ENCODE measurements around the gene HLF.

HLF gene

DNA sequence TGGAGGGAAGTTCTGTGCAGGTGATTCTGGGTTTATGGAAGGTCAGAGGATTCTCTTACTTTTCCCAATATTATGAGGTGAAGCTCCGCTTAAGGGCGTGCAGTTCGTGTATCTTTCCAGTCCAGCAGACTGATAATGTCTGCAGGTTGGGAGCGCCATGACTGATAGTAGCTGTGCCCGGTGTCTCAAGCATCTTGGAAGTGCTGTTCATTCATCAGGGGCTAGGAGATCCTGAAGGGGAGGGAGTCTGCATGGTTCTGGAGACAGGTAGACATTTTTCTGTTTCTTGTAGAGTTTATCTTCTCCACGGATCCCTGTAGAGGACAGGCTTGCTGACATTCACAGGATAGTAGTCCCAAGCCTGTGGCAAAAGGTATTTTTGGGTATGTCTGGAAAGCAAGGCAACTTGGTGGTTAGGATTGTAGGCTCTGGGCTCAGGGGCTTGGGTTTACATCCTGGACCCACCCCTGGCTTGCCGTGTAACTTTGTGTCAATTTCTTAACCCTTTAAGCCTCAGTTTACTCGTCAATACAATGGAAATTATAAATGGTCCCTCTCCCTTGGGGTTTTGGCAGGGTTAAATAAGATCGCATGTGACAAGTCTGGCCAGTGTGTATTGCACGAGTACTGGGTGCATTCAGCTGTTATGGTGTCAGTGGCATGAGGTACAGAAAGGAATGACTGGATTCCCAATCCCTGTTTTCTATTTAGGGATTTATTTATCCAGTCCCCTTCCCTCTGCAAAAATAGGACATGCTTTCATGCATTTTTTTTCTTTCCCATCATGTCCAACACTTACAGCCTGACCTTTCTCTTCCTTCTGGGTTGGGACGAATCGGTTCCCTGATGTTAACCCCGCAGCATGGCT, 8.2 kb downstream of the HLF start:
- DNase-seq (ENCODE audit: low read depth in 1 of 2, low spot score in 1 of 2), result no peak
- no peak for TF ChIP-seq GABPA (IDR thresholded peaks at IDR 0.05; ENCODE audit: low read depth)
- no peak overlapping the region for H3K4me3 ChIP-seq (replicated peaks; ENCODE audit: insufficient read depth, low read length)
- H3K27me3 ChIP-seq (ENCODE audit: insufficient read depth, poor library complexity, severe bottlenecking), result peaks cover 5% of the 10 kb centered on the region
- H3K27ac ChIP-seq (replicated peaks), result no peak overlapping the region

DNA sequence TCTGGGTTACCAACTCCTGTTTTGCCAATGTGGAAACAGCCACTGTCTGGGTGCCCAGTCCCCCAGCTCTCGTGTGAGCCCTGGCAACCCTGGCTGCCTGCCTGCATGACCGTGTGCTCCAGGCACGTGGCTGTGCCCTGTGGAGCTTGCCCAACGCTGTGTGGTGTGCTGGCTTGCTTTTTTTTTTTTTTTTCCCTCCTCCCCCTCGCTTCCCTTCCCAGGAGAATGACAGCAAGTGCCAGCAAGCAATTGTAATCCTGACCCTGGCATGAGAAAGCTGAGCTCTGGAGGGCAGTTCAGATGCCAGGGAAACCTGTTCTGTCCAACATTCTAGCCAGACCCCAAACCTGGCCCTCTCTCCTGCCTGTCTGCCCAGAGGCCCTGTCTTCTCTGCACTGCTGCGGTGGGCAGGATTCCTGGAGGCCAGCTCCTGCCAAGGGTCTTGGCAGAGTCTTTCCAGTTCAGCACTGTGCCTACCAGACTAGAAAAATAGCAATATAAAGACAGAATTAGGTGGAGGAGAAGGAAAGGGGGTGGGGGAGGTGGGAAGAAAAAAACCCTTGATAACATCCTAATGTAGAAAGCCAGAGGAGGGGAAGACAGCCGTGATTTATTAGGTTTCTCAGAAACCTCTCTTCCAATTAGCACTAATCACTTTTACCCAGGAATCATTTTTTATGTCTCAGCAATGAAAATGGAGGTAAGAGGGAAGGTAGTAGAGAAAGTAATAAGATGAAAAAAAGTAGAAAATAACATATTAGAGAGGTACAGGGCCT, 9.0 kb downstream of the HLF start:
- TF ChIP-seq POLR2AphosphoS5 (IDR thresholded peaks at IDR 0.05; ENCODE audit: low read depth) (no peak), REST (IDR thresholded peaks at IDR 0.05; ENCODE audit: insufficient replicate concordance, low read depth) (no peak), SPI1 (IDR thresholded peaks at IDR 0.05; ENCODE audit: borderline replicate concordance, low read depth) (no peak), GABPA (IDR thresholded peaks at IDR 0.05; ENCODE audit: low read depth) (no peak)
- TF ChIP-seq, protein P1, sequence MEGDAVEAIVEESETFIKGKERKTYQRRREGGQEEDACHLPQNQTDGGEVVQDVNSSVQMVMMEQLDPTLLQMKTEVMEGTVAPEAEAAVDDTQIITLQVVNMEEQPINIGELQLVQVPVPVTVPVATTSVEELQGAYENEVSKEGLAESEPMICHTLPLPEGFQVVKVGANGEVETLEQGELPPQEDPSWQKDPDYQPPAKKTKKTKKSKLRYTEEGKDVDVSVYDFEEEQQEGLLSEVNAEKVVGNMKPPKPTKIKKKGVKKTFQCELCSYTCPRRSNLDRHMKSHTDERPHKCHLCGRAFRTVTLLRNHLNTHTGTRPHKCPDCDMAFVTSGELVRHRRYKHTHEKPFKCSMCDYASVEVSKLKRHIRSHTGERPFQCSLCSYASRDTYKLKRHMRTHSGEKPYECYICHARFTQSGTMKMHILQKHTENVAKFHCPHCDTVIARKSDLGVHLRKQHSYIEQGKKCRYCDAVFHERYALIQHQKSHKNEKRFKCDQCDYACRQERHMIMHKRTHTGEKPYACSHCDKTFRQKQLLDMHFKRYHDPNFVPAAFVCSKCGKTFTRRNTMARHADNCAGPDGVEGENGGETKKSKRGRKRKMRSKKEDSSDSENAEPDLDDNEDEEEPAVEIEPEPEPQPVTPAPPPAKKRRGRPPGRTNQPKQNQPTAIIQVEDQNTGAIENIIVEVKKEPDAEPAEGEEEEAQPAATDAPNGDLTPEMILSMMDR (IDR thresholded peaks at IDR 0.05; ENCODE audit: insufficient read depth, low read length), result no peak
- H3K27ac ChIP-seq (replicated peaks), result no peak overlapping the region
- peaks cover 5% of the 10 kb centered on the region for H3K27me3 ChIP-seq (ENCODE audit: insufficient read depth, poor library complexity, severe bottlenecking)
- no peak for DNase-seq (ENCODE audit: low read depth in 1 of 2, low spot score in 1 of 2)
- H3K4me3 ChIP-seq (replicated peaks; ENCODE audit: insufficient read depth, low read length), result no peak overlapping the region

DNA sequence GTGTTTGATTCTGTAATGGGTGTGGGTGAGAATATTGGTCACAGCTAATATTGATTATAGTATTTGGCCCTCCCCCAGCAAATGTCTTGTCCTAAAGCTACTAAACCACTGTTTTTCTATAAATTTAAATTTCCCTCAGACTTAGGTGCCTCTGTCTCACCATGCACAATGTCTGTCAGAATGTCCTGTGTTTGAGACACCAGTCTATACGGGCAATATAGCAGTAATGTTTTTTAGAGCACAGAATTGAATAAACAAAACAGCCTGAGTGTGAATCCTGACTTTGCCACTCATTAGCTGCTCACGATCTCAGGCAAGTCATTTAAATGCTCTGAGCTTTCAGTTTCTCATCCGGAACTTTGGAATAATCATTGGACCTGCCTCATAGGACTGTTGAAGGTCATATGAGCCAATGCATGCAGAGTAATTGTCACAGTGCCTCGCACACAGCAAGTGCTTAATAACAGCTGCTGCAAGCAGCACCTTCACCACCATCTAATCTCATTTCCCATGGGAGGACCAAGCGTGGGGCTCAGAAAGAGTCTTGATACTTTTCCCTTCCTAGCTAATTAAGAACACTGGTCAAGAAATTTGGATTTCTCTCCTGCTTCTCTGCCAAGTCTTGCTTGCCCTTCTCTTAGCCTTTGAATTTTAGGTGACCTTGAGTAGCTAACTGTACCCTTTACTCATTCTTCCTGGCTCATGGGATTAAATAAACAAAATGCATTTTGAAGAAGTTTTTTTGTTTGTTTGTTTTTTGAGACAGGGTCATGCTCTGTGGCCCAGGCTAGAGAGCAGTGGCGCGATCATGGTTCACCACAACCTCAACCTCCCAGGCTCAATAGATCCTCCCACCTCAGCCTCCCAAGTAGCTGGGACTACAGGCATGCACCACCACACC, 9.8 kb downstream of the HLF start:
- Histone ChIP-seq H3K27me3 (ENCODE audit: insufficient read depth, poor library complexity, severe bottlenecking) (peaks cover 7% of the 10 kb centered on the region), H3K27ac (replicated peaks) (no peak overlapping the region), H3K4me3 (replicated peaks; ENCODE audit: insufficient read depth, low read length) (no peak overlapping the region)
- TF ChIP-seq POLR2AphosphoS5 (IDR thresholded peaks at IDR 0.05; ENCODE audit: low read depth), result no peak
- TF ChIP-seq SPI1 (IDR thresholded peaks at IDR 0.05; ENCODE audit: borderline replicate concordance, low read depth), result no peak
- TF ChIP-seq, protein P1 (IDR thresholded peaks at IDR 0.05; ENCODE audit: insufficient read depth, low read length), result no peak
- TF ChIP-seq REST (IDR thresholded peaks at IDR 0.05; ENCODE audit: insufficient replicate concordance, low read depth), result no peak
- TF ChIP-seq GABPA (IDR thresholded peaks at IDR 0.05; ENCODE audit: low read depth), result no peak
- no peak for DNase-seq (ENCODE audit: low read depth in 1 of 2, low spot score in 1 of 2)
